Superior temporal gyrus (tissue), 1 donor: ENCODE measurements around the gene MUC5B.
"Not testable (repeated sequence)": the region's sequence is repeated elsewhere in the genome, so short reads cannot be mapped to it uniquely, and the experiment has no call there.

Experiments
- DNase-seq: peaks from one replicate; pipeline ENCODE4 v3.0.0-alpha.2; 2016; ENCODE audit errors: extremely low spot score

The MUC5B gene

GRCh38 chr11:1265480-1265879 lies 42.6 kb downstream of the MUC5B start:
- not testable (repeated sequence) for DNase-seq

- DNase-seq: not testable (repeated sequence)
Observed at GRCh38 chr11:1266976-1267375, 44.1 kb downstream of the MUC5B start.

GRCh38 chr11:1267441-1268100 lies 44.7 kb downstream of the MUC5B start:
- DNase-seq: peak; percentile 55

- no peak for DNase-seq
Observed at GRCh38 chr11:1269957-1270356, 47.1 kb downstream of the MUC5B start.

- no peak for DNase-seq
Observed at GRCh38 chr11:1270476-1270875, 47.6 kb downstream of the MUC5B start.

- DNase-seq: no peak
Observed at GRCh38 chr11:1271002-1271401, 48.1 kb downstream of the MUC5B start.

- no peak for DNase-seq
Observed at GRCh38 chr11:1271406-1271805, 48.5 kb downstream of the MUC5B start.

- DNase-seq: no peak
Observed at GRCh38 chr11:1271927-1272326, 49.1 kb downstream of the MUC5B start.

GRCh38 chr11:1272531-1272930 lies 49.7 kb downstream of the MUC5B start:
- no peak for DNase-seq

- DNase-seq: no peak
Observed at GRCh38 chr11:1274501-1274900, 51.6 kb downstream of the MUC5B start.

GRCh38 chr11:1275021-1275420 lies 52.2 kb downstream of the MUC5B start:
- no peak for DNase-seq

- DNase-seq: peak; percentile 68
Observed at GRCh38 chr11:1276041-1276790, 53.4 kb downstream of the MUC5B start.

GRCh38 chr11:1276866-1277615 lies 54.2 kb downstream of the MUC5B start:
- no peak for DNase-seq

- DNase-seq: no peak
Observed at GRCh38 chr11:1277936-1278512, 55.2 kb downstream of the MUC5B start.

- DNase-seq: no peak
Observed at GRCh38 chr11:1278766-1279673, 56.2 kb downstream of the MUC5B start.

- DNase-seq: no peak
Observed at GRCh38 chr11:1279674-1280055, 56.8 kb downstream of the MUC5B start.

- DNase-seq: no peak
Observed at GRCh38 chr11:1280116-1281035, 57.5 kb downstream of the MUC5B start.

- peak; percentile 43 for DNase-seq
Observed at GRCh38 chr11:1281326-1281973, 58.6 kb downstream of the MUC5B start.

GRCh38 chr11:1281974-1282365 lies 59.1 kb downstream of the MUC5B start:
- no peak for DNase-seq

- DNase-seq: no peak
Observed at GRCh38 chr11:1283091-1283511, 60.2 kb downstream of the MUC5B start.
